ENCODE data around the gene TP53BP2.

DNA sequence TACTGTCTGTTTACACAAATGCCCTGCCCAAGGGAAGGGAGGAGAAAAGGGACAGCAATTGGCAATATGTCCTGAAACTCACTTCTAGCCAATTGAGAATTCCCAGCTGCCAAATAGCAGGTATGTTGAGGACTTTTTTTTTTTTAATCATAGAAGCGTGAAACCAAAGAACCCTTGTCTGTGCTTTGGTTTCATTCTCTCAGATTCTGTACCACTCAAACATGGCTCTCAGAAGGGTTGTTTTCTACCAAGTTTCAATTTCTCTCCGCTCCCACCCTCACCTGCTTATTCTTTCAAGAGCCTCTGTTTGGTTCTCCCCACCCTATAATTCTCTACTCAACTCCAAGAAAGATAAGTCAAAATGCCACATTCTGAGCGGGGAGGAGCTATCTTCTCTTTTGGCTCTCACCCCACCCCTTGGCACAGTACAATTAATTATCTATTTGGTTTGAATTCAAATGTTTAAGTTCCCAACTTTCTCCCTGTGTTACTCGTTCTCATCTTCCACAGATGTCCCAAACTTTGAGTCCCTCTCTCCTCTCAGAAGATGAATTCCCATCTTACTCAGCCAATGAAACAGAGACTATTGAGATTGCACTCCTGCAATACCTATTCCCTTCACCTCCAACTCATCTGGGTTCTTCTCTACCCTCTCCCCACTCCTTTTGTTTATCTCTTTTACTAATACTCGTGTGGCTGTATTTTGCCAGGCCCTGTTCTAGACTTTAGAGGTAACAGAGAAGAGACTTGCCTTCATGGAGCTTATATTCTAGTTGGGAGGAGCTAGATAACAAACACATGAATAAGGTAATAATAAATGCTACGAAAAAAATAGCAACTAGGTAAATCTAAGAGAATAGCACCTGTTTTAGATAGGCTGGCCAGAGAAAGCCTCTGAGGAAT, 3.9 kb upstream of the TP53BP2 start:
- TF ChIP-seq POLR2A (IDR thresholded peaks at IDR 0.05) (no peak), CTCF (IDR thresholded peaks at IDR 0.05) (no peak)
